NT2/D1 (cell line): ENCODE measurements around the gene ZC3H7B.

Experiments
- SUZ12 ChIP-seq: IDR thresholded peaks from 2 replicates; pipeline ENCODE4 v1.6.1; 2011; ENCODE audit not compliant: insufficient read length, insufficient read depth; ENCODE audit errors: extremely low read depth
- YY1 ChIP-seq: IDR thresholded peaks from 2 replicates; pipeline ENCODE4 v1.6.1; 2011; ENCODE audit not compliant: insufficient read length, insufficient read depth
- ZNF274 ChIP-seq: IDR thresholded peaks from 2 replicates; pipeline ENCODE4 v1.6.1; 2011; ENCODE audit warnings: mild to moderate bottlenecking, low read depth, low read length

GRCh38 chr22:41355895-41356294 lies 54.6 kb downstream of the ZC3H7B start:
- no peak for TF ChIP-seq YY1
- no peak for TF ChIP-seq ZNF274
- TF ChIP-seq SUZ12 = no peak
